HT1080 (cell line): ENCODE measurements around the gene RAB3IP. TPM values are rescaled to one million over a fixed set of nuclear protein-coding genes. Genes with fewer than 3 reads are reported as not detected.
"Not testable (repeated sequence)": the region's sequence is repeated elsewhere in the genome, so short reads cannot be mapped to it uniquely, and the experiment has no call there.

Experiments
- DNase-seq: peaks from one replicate; pipeline ENCODE4 v3.0.0-alpha.2; 2015; ENCODE audit warnings: low read depth
- total RNA-seq: library from RNA; depleted of rRNA; stranded (reverse); fragments of >200 nt; shearing (Covaris generic); gene quantifications from 2 replicates; pipeline ENCODE4 v1.2.3, GENCODE V29; 2014

The RAB3IP gene
- total RNA-seq, 1 experiment from 2014 or later: 23.7 TPM

DNA sequence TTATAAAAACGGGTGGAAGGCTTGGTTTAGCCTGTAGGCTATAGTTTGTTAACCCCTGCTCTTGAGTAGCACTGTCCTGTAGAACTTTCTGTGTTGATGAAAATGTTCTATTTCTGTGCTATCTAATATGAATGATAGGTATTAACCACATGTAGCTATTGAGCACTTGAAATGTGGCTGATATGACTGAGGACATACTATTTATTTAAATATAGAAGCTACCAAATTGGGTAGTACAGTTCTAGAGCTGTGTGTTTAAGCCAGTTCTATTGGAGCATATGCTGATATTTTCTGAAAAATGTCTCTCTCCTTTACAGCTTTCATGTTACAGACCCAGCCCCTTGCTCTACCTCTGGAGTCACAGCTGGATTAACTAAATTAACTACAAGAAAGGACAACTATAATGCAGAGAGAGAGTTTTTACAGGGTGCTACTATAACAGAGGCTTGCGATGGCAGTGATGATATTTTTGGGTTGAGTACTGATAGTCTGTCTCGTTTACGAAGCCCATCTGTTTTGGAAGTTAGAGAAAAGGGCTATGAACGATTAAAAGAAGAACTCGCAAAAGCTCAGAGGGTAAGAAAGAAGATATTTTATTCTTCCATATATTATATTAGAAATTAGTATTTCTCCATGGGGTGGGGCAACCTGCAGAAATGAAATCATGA lies 17.6 kb downstream of the RAB3IP start:
- DNase-seq: no peak

DNA sequence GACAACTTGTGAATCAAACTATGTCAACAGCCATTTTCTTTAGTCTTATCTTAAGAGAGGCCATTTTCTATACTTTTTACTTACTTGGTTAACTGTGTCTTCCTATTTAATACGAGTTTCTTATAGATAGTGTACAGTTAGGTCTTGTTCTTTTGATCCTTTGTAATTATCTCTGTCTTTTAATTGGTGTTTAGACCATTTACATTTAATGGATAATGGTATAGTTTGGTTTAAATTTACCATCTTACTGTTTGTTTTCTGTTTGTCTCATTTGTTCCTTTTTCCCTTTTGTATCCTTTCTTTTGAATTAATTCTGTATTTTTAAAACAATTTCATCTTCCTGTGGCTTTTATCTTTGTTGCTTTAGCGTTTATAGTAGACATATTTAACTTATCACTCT lies 19.4 kb downstream of the RAB3IP start:
- DNase-seq: no peak

DNA sequence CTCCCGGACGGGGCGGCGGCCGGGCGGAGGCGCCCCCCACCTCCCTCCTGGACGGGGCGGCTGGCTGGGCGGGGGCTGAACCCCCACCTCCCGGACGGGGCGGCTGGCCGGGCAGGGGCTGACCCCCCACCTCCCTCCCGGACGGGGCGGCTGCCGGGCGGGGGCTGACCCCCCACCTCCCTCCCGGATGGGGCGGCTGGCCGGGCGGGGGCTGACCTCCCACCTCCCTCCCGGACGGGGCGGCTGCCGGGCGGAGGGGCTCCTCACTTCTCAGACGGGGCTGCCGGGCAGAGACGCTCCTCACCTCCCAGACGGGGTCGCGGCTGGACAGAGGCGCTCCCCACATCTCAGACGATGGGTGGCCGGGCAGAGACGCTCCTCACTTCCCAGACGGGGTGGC lies 20.9 kb downstream of the RAB3IP start:
- DNase-seq: not testable (repeated sequence)

DNA sequence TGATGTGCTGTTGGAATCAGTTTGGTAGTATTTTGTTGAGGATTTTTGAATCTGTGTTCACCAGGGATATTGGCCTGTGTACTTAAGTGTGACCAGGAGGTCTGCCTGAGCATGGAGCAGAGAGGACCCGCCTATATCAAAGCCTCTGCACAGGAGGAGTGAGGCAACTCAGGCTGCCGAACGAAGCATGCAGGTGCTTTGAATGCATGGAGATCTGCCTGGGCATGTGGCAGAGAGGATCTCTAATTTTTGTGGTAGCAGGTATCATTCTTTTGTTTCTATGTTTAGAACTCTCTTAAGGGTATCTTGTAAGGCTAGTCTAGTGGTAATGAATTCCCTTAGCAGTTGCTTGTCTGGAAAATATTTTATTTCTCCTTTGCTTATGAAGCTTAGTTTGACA lies 26.9 kb downstream of the RAB3IP start:
- DNase-seq: no peak

DNA sequence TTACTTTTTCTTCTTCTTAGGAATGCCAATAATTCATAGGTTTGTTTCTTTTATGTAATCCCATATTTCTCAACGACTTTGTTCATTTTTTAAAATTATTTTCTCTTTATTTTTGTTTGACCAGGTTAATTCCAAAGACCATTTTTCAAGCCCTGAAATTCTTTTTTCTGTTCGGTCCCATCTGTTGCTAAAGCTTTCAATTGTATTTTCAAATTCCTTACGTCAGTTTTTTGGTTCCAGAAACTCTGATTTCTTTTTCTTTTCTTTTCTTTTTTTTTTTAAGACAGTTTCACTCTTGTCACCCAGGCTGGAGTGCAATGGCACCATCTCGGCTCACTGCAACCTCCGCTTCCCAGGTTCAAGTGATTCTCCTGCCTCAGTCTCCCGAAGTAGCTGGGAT lies 27.6 kb downstream of the RAB3IP start:
- DNase-seq: no peak

DNA sequence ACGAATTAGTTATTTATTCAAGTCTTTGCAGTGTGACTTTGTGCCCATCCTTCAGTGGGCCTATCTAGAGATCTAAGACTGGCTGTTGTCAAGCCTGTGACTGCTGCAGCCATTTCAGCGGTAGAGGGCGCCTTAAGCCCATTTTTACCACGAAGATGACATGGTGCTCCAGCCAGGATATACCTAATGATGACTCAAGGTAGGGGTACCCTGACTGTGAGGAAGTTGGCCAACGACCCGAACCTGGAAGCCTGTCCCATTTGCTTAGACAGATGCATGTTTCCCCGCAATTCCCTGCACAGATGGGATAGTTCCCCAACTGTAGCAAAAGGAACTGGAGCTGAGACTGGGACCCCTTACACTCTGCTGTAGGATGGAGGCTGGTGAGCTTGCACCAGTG lies 41.3 kb downstream of the RAB3IP start:
- peak; percentile 79 for DNase-seq

DNA sequence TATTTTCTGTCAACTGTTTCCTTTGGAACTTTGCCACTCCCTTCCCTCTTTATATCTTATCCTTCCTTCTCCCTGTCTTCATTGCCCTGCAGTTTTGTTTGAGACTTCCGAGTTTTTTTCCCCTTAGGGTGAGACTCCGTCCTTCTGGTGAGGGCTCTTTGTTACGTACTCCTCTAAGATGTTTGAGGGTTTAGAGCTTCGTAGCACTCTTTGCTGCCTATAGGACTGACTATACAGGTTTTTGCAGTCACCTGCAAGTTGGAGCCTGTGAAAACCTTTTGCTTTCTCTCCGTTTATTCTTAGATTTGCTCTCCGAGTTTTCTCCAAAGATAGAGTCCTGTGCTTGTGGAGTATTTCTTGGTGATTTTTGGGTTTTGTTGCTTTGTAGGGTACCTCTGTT lies 44.7 kb downstream of the RAB3IP start:
- DNase-seq: no peak

DNA sequence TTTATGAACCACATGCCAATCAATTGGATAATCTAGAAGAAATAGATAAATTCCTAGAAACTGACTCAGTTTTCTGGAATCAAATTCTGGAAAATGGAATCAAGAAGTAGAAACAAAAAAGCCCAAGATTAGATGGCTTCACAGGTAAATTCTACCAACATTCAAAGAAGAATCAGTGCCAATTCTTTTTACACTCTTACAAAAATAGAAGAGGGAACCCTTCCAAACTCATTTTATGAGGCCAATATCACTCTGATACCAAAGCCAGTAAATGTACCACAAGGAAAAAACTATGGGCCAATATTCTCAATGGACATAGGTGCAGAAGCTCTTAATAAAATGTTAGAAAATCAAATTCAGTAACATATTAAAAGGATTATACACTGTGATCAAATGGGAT lies 50.7 kb downstream of the RAB3IP start:
- no peak for DNase-seq

DNA sequence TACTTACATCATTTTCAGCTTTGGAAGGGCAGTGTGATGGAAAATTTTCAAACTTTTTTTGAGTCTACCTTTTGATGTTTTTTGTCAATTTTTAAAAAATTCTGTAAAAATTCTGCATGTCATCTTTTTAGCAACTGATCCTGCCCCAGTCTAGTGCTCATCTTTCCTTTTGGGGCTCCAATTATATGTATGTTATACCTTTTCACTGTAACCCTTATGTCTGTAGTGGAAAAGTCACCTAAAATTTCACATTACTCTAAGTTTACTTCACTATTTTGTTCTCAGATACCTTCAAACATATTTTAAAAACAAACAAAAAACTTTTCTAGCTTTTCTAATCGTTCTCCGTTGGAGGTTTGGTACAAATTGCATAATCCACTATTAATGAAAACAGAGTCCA lies 53.9 kb downstream of the RAB3IP start:
- DNase-seq: no peak

DNA sequence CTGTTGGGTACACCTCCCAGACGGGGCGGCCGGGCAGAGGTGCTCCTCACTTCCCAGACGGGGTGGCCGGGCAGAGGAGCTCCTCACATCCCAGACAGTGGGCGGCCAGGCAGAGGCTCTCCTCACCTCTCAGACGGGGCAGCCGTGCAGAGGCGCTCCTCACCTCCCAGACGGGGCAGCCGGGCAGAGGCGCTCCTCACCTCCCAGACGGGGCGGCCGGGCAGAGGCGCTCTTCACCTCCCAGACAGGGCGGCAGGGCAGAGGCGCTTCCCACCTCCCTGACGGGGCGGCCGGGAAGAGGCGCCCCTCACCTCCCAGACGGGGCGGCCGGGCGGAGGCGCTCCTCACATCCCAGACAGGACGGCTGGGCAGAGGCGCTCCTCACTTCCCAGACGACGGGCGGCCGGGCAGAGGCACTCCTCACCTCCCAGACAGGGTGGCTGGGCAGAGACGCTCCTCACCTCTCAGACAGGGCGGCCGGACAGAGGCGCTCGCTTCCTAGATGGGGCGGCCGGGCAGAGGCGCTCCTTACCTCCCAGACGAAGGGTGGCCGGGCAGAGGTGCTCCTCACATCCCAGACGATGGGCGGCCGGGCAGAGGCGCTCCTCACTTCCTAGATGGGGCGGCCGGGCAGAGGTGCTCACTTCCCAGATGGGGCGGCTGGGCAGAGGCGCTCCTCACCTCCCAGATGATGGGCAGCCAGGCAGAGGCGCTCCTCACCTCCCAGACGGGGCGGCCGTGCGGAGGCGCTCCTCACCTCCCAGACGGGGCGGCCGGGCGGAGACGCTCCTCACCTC lies 68.6 kb downstream of the RAB3IP start:
- not testable (repeated sequence) for DNase-seq

DNA sequence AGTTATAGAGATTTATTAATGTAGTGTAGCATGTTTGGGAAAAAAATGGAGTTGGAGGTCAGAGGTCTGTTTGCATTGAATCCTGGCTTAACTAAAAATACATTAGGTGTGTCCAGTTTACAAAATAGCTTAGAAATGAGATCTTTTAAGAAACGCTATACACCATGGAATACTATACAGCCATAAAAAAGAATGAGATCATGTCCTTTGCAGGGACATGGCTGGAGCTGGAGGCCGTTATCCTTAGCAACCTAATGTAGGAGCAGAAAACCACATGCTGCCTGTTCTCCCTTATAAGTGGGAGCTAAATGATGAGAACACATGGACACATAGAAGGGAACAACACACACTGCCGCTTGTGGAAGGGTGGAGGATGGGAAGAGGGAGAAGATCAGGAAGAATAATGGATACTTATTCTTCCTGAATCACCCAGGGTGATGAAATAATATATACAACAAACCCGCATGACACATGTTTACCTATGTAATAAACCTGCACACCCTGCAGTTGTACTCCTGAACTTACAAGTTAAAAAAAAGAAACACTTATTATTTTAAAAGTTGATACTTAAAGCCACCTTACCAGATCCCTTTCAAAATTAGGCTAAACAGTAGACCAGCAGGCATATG lies 72.3 kb downstream of the RAB3IP start:
- no peak for DNase-seq

DNA sequence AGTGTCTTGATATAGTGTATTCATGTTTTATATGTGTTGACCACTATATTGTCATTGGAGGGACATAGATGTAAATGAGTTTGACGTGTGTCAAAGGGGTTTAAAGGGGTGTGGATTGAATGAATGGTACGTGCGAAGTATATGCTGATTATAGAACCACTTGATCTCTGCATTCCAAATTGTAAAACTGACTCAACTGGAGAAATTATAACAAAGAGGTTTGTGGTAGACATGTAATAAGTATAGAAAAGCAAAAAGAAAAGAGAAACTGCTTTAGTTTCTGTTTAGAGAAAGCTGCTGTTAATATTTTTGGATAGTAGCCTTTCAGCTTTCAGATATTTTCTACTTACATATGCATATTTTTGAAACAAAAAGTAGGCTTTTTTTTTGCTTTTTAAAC lies 77.4 kb downstream of the RAB3IP start:
- no peak for DNase-seq

DNA sequence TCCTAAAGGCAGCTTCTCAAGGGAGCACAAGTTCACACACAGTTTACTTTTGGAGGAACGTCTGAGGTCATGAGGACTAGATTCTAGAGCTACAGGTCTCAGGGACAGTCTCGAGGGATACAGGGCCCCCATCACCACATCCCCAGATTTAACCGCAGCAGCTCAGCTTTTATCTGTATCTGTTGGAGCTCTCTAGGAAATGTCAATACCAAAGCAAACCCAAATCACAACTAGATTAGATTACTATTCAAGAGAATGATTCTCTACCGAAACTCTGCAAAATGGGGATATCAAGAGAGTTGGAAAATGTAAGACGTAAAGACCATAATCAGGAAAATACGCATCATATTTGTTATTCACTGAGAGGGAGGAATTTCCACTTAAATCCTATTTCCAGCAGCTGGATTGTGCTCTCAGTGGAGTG lies 82.4 kb downstream of the RAB3IP start:
- no peak for DNase-seq

DNA sequence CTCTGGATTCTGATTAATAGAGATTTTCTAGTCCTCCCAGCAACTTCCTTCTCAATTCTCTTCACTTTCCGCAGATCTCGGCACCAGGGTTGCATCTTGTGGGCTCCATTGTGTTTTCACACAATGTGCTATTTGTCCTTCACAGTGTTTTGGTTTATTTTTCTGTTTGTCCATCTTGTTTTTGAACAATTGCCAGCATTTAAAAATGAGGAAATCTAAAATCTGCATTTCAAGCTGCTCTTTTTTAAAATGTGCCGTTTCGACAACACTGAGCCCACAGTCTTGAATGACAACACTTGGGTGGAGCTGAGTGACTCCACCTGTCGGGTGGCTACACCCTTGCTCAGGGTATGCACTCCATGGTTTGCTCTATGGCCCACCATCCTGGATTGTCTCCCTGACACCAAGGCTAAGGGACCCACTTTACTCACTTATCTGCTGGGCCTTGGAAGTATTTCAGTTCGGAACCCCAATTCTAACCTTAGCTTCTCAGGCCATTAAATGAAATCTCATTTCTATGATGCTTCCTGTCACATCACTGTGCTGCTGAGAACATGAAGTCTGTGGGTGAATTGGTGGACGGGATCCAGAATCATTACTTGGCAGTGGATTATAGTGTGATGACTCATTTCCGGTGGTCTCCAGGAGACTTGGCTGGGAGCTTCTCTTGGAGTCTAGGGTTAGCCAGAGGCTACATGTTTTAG lies 82.9 kb downstream of the RAB3IP start:
- peak; percentile 93 for DNase-seq

DNA sequence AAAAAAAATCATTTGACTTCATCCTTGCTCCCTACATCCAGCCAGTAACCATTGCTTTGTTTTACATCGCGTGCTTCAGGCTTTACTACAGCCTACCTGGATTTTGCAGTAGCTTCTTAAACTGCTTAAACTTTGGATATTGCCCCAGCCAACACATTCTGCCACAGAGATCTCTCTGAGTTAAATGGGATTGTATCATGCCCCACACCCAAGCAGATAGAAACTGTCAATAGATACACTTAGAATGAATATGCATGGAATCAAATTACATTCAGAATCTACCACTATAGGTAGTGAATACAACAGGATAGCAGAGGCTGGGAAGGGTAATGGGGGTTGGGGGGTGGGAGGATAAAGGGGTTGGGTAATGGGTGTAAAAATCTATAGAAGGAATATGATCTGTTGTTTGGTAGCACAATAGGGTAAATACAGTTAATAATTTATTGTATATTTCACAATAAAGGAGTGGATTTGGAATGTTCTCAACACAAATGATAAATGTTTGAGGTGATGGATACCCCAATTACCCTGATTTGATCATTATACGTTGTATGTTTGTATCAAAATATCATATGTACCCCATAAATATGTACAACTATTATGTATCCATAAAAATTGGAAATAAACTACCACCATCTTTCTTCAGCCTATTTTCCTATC lies 83.7 kb downstream of the RAB3IP start:
- no peak for DNase-seq

DNA sequence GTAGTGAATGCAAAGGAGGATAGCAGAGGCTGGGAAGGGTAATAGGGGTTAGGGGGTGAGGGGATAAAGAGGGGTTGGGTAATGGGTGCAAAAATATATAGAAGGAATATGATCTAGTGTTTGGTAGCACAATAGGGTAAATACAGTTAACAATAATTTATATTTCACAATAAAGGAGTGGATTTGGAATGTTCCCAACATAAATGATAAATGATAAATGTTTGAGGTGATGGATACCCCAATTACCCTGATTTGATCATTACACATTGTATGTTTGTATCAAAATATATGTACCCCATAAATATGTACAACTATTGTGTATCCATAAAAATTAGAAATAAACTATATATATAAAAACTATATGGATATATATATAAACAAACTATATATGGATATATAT lies 85.4 kb downstream of the RAB3IP start:
- DNase-seq: no peak

DNA sequence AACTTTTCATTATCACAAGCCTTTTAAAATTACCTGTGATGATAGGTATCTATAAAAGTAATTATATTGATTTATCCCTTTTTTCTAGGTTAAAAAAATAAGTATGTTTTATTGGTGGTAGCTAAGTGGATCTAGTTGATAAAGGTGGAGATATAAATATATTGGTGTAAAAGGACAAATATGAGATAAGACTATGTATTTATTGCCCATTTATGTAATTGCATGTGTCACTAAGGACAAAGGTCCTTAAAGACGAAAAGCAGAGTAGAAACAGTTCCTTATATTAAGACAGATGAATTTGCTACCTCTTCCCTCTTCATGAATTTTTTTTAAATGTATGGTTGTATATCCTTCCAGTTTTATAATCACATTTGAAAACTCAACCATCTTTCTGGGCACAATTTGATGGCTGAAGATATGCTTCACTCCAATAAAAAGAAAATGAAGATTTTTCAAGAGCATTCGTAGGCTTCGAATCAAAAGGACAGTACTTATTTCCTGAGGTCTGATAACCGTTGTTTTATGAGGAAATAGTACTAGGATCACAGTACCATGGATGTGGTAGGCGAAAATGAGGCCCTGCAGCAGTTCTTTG lies 86.4 kb downstream of the RAB3IP start, which contains the start of gene MYRFL:
Gene MYRFL, plus strand, starts transcription at position 262 of the 595 bp plus-strand sequence. Its CDS starts 291 bp downstream, at position 553.
- DNase-seq: no peak

DNA sequence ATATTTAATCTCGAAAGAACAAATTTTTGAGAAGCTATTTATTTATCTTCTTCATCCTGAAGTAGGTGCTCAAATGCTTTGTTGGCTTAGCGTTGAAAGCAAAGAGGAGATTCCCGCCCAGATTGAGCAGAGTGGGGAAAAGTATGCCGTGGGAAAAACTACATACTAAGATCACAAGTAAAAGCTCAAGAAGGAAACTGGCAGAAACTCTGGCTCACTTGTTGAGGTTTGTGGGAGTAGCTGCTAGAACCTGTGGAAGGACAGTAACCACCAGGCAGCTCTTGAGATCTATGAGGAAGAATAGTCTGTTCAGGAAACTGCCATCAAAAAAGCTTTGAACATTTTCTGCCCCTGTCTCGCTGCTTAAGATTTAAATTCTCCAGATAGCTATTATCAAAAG lies 90.2 kb downstream of the RAB3IP start:
- no peak for DNase-seq

DNA sequence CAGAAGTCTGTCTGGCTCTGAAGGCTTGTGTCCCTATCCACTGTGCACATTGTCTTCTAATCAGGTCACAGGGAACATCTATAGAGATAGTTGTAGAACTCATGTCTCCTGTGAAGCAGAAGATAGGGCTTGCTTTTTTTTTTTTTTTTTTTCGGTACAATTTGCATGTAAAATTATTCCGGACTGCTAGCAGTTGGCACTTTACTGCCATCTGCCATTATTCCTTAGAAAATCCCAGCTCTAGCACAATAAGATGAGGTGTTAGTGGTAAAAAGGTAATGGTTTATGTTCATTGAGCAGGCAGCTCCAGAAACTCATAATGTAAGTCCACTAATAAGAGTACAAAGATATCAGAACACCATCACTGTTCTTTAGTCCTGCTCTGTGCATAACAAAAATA lies 95.0 kb downstream of the RAB3IP start:
- no peak for DNase-seq

DNA sequence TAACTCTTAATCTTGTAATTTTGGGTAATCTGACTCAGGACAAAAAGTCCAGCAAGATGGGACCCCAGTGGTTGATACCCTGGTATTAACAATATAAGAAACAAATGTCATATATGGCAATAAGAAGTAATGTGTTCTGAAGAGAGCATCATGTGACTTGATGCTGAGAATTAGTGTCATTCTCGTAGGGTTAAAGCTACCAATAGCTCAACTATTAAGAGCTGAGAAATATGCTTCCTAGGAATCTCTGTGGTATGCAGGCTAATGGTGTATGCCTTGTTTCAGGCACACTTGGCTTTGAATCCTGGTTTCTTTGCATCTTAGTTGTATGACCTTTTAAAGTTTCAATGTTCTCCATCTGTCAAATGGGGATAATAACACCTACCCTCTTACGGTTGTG lies 95.5 kb downstream of the RAB3IP start:
- no peak for DNase-seq

DNA sequence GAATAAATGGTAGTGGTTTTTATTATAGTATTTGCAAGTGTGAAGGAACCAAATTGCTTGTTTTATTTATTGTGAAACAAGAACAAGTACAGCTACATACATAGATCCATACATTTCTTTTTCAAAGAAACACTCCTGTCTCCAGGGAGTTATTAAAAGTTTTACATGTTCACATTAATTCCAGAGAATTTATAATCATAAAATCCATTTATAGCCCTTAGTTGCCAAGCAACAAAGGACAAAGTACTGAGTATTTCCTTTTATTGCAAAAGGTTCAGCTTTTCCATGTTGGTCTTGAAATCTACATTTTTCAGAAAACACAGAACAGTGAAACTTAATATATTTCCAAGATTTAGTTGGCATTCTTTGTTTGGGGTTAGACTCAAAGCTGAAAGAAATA lies 95.9 kb downstream of the RAB3IP start:
- no peak for DNase-seq
